GM21528 (cell line): ENCODE measurements around the gene FARSA.
"Not testable (repeated sequence)": the region's sequence is repeated elsewhere in the genome, so short reads cannot be mapped to it uniquely, and the experiment has no call there.

Experiments used
- ATAC-seq: cut with Tn5 transposase; IDR thresholded peaks from one replicate; pipeline ENCODE4 v1.9.1; 2021; ENCODE audit warnings: mild to moderate bottlenecking, moderate library complexity; ENCODE audit not compliant: unreplicated experiment, low FRiP score

The FARSA gene

GRCh38 chr19:12938779-12939601 lies 5.5 kb upstream of the FARSA start:
- ATAC-seq, result peak; percentile 7

- peak; percentile 79 for ATAC-seq
Measured at GRCh38 chr19:12937927-12938778, 4.6 kb upstream of the FARSA start, which contains the start of gene CALR. Gene CALR, plus strand, starts transcription at chr19:12938609. Its CDS starts 71 bp downstream, at chr19:12938680.

- ATAC-seq, result no peak
Measured at GRCh38 chr19:12937093-12937926, 3.8 kb upstream of the FARSA start.

GRCh38 chr19:12936582-12936981 lies 3.1 kb upstream of the FARSA start:
- ATAC-seq, result no peak

DNA sequence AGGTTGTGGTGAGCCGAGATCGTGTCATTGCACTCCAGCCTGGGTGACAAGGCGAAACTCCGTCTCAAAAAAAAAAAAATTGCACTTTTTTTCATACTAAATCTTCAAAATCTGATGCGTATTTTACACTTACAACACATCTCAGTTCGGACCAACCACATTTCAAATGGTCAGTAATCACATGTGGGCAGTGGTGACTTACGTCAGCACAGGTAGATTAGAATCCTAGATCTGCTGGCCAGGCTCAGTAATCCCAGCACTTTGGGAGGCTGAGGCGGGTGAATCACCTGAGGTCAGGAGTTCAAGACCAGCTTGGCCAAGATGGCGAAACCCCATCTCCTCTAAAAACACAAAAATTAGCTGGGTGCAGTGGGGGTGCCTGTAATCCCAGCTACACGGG lies 1.6 kb upstream of the FARSA start:
- ATAC-seq, result no peak

DNA sequence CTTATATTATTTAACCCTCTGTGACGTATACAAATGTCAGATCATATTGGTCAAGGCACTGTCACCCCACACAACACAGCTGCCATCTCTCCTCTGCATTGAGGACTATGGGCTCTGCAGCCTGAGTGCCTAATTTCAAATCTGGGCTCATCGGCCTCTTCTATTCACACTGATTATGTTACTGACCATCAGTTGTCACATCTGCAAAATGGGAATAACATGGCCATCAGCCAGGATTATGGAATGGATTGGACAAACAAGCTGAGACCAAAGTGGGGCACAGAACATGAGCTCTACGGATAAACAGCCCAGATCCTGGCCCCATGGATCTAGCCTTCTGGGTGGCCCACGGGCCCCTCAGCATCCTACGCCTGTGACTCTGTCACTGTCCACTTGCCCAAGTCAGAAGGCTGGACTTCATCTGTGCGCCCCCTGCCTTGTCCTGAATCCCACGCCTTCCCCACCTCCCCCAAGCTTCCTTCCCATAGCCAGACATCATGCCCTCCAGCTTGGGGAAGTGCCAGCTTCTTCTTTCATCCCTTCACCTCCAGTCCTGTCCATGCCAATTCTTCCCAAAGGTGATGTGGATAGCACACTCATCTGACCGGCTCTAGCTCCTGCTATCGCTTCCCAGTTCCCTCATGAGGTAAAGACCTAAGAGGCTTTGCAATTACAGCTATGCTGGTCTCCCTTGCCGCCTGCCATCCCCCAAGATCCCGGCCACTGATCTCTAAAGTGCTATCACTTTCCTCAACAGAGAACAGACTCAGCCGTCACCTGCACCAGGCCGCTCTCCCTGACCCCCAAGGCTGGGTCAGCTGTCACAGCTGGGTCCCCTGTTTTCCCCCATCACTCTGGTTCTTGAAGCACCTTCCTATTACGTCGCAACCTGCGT lies 872 bp downstream of the FARSA start:
- ATAC-seq, result no peak

DNA sequence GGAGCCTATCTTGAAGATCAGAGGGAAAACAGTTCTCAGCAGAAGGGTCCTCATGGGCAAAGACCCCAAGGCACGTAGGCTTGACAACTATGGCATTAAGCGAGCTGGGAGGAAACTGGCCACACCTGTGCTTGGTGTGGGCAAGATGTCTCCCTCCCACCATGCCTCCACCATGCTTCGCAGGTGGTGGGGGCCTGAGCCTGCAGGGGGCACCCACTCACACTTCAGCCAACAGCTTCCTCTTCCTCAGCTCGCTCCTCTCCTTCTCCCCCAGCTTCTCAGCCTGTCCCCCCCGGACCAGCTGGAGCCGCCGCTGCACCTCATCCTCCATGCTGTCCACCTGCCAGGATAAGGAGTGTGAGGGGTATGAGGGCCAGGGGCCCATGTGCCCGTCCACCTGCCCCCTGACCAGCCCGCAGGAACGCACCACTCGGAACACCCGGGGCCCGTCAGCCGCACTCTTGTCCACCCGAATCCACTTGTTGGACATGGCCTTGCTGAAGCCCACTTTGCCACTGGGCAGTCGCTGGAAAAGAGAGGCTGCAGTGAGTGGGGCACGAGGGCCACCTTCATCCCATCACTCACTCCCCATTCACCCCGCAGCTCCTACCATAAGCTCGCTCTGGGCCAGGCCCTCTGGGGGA lies 3.4 kb downstream of the FARSA start:
- ATAC-seq, result no peak

- no peak for ATAC-seq
Measured at GRCh38 chr19:12924621-12925310, 8.7 kb downstream of the FARSA start.

GRCh38 chr19:12922959-12923358 lies 10.6 kb downstream of the FARSA start:
- ATAC-seq, result no peak

- ATAC-seq, result no peak
Measured at GRCh38 chr19:12921047-12921446, 12.5 kb downstream of the FARSA start.

DNA sequence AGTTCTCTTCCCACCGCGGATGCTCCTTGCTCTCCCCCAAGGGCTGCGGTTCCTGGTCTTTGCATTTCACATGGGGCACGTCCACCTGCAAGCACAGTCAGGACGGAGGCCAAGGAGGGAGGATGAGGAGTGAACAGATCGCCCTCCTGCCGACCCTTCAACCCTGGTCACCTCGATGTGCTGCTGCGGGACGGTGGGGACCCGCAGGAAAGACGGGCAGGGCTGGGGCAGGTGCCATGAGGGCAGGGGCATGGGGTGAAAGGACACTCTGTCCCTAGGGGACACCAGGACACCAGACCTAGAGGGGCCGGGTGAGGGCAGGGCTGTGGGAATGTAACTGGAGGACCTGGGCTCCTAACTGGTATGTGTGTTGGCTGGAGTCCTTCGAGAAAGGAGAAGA lies 15.3 kb downstream of the FARSA start:
- ATAC-seq, result no peak

DNA sequence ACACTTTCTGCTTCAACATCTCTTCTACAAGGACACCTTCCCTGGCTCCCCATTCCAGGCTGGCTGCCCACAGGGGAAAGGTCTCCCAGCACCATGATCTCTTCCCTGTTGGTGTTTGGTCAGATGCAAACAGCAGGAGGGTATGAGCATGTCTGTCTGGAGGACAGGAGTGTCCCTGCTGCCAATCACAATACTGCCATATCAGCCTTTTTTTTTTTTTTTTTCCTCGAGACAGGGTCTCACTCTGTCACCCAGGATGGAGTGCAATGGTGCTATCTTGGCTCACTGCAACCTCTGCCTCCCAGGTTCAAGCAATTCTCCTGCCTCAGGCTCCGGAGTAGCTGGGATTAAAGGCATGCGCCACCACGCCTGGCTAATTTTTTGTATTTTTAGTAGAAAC lies 17.7 kb downstream of the FARSA start:
- not testable (repeated sequence) for ATAC-seq

DNA sequence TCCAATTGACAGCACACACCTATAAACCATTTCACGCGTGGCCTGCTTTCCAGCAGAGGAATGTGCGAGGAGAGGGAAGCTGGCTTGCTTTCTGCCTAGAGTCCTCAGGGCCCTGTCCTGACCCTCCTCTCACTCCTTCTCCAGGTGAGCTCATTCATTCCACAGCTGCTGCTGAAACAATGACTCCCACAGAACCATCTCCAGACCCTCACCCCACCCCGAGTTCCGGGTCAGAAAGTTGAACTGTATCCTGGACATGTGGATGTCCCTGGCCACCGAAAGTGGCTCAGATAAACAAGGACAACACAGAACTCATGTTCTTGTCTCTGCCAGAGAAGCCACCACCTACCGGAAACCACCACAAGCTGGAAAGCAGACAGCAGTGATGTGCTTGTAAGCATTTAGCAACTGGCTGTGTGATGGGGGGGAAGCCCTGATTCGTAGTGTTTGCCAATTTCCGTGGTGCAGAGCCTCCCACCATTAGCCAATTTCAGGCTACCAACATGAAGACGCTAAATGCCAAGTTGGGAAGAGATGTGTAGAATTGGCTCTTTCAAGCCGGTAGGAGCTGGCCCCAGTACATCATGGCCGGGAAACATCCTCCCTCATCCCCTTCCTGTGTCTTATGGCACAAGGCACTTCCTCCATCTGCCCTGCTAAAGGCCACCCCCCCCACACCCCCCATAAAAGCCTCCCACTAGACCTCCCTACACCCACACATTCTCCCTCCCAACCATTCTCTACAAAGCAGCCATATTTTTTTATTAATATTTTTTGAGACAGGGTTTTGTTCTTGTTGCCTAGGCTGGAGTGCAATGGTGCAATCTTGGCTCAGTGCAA lies 19.4 kb downstream of the FARSA start:
- ATAC-seq, result no peak

GRCh38 chr19:12913011-12913561 lies 20.4 kb downstream of the FARSA start:
- ATAC-seq, result no peak

DNA sequence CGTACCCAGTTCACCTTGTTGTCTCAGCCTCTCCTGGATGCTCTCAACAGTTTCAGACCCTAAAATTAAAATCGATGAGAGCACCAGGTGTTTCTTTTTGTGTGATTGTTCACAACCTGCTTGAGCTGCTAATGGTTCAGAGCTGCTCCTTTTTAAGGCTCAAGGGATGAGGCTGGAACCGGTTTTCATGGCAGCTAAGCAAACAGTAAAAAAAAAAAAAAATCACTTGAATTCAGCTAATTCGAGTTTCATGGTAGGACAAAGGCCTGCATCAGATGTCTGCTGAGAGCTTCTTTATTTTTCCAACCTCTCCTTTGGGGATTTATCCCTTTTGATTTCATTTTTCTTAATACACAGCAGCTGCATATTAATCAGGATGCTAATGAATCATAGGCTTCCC lies 20.9 kb downstream of the FARSA start:
- ATAC-seq, result no peak

DNA sequence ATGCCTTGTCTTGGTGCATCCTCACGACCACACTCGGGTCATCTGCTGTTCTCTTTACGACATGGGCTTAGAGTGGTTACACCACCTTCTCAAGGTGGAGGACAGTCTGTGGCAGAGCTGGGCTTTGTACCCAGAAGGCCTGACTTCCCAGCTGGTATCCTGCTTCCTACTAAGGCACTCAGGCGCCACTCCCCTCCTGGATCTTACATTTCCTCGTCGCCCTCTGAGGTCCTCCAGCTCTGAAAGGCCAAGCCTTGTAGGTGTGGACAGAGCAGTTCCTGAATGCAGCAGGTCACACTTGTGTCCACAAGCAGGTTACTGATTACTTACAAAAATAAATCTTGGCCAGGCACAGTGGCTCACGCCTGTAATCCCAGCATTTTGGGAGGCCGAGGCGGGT lies 26.3 kb downstream of the FARSA start:
- no peak for ATAC-seq

GRCh38 chr19:12899891-12900518 lies 33.5 kb downstream of the FARSA start:
- peak; percentile 65 for ATAC-seq
